Astrocyte (in vitro differentiated cells and primary cell): ENCODE measurements around the gene WSCD2.

Experiments
- EZH2 ChIP-seq: IDR thresholded peaks from 2 replicates; pipeline ENCODE4 v1.6.1; 2012; ENCODE audit warnings: mild to moderate bottlenecking, low read length, inconsistent platforms; ENCODE audit not compliant: insufficient read depth
- TF ChIP-seq, protein P1 (sequence below): IDR thresholded peaks from 2 replicates; pipeline ENCODE4 v1.5.1; 2011; ENCODE audit warnings: low read depth, mild to moderate bottlenecking, inconsistent platforms, low read length, moderate library complexity; ENCODE audit not compliant: insufficient read depth

DNA sequence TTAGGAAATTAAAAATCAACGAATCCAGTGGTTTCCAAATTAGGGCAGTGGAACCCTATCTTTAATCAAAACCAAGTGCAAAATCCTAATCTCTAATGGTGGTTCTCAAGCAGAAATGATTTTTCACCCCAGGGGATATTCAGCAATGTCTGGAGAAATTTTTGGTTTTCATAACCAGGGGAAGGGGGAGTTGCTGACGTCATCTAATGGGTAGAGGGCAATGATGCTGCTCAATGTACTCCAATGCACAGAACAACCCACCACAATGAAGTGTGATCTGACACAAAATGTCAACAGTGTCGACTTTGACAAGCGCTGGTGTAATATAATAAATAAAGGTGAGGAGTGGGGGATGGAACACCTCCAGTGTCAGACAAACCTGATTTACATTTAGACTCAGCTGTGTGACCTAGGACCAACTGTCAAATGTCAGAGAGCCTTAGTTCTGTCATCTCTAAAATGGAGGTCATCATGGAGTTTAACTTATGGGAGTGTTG, 128.6 kb downstream of the WSCD2 start:
- TF ChIP-seq EZH2, result no peak
- TF ChIP-seq, protein P1, sequence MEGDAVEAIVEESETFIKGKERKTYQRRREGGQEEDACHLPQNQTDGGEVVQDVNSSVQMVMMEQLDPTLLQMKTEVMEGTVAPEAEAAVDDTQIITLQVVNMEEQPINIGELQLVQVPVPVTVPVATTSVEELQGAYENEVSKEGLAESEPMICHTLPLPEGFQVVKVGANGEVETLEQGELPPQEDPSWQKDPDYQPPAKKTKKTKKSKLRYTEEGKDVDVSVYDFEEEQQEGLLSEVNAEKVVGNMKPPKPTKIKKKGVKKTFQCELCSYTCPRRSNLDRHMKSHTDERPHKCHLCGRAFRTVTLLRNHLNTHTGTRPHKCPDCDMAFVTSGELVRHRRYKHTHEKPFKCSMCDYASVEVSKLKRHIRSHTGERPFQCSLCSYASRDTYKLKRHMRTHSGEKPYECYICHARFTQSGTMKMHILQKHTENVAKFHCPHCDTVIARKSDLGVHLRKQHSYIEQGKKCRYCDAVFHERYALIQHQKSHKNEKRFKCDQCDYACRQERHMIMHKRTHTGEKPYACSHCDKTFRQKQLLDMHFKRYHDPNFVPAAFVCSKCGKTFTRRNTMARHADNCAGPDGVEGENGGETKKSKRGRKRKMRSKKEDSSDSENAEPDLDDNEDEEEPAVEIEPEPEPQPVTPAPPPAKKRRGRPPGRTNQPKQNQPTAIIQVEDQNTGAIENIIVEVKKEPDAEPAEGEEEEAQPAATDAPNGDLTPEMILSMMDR, result no peak
